Activated CD4-positive, alpha-beta T cell treated with anti-CD3 and anti-CD28 coated beads for 4 hours (primary cell): Measurements from ENCODE around the gene POU2F1.
"Not testable (repeated sequence)": the region's sequence is repeated elsewhere in the genome, so short reads cannot be mapped to it uniquely, and the experiment has no call there.

Experiments used
- DNase-seq, 2 donors: peaks; one replicate each; pipeline ENCODE4 v3.0.0-alpha.2; 2020

The POU2F1 gene

DNA sequence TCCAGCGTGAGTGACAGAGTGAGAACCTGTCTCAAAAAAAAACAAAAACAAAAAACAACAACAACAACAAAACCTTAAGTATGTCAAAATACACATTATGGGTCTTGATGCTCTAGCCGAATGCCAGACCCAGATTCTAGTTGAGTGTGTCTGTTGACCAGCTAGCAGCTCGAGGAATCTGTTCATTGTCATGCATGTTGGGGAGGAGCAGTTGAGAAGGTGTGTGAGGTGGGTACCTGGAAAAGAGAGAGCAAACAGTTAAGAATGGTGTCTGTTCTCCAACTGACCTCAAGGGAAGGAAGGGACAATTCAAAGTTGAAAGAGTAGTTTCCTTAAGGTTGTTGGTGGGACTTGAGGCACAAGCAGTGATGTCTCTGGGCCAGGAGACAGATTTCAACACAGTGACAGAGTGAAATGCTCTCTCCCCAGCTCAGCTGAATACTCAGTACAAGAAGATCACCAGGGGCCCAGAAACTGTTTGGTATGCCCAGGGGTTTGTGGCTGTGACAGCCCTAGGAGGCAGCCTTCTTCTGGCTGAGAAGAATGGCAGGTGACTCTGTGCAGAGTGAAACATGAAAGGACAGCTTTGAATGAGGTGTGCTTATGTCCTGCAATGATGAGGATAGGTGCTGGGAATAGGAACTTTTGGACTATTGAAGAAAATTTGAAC, 14.4 kb upstream of the POU2F1 start:
- DNase-seq = no peak

DNA sequence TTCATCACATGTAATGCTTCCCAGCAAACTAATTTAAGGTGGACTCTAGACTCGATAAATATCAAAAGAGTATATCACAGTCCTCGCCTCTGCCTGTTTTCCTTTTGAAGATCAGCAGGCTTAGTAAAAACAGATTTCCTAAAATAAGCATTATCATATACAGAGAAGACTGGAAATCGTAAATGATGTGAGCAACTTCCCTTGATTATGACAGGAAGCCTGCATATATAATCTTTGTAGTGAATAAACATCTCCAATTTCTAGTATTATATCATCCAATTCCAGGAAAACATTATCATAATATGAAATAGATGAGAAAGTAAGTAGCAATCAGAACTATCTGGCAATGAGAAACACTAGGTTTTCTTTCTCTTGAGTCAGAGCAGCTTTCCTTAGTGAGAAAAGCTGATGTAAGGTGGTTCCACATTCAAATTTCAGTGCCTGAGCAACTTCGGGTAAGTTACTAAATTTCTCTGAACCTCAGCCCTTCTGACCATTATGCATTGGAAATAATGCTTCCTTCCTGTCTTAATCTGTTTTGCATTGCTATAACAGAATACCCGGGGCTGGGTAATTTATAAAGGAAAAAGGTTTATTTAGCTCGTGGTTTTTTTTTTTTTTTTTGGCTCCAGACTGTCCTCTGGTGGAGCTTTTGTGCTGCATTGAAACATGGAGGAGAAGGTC, 12.6 kb upstream of the POU2F1 start:
- DNase-seq = no peak

DNA sequence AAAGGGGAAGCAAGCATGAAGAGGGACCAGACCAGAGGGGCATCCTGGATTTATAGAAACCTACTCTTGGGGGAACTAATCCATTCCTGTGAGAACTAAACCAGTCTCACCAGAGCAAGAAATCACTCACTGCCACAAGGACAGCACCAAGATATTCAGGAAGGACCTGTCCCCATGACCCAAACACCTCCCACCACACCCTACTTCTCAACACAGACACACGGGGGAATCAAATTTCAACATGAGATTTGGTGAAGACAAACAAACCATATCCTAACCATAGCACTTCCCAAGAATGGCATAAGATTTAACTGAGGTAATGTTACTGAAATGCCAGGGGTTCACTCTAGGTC, 12.1 kb upstream of the POU2F1 start:
- DNase-seq = no peak

DNA sequence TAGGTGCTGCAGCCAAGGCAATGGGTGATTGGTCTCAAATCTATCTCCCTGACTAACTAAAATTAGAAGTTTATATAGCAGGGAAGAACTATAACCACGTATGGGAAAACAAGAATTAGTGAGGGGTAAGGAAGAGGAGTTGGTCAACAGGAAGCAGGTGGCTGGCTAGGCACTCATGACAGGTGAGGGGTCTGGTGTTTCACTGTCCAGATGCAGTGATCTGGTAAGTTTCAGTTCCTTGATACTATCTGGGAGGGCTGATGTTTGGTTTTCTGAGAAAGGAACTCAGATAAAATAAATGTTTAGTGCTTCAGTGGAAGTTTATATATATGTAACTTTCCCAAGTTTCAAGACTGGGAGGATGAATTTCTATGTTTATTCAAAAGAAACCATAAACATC, 11.6 kb upstream of the POU2F1 start:
- DNase-seq = no peak

DNA sequence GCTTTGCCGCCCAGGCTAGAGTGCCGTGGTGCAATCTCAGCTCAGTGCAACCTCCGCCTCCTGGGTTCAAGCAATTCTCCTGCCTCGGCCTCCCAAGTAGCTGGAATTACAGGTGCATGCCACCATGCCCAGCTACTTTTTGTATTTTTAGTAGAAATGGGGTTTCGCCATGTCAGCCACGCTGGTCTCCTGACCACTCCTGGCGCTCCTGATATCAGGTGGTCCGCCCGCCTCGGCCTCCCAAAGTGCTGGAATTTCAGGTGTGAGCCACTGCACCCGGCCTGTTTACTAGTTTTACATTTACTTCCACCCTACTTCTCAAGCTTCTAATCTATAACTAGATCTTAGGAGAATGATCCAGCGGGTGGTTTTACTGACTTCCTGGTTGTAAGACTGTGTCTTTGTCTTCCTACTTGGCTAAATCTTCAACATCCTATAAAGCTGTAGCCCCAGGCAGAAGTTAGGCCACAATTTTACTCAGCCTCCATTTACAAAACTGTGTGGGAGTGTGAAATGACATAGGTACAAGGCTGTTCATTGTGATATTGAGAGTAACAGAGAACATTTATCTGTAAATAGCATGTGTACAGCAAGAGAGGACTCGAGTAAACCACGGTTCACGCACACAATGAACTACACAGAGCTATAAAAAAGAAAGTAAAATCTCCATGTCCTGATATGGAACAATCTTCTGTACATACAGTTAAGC, 9.6 kb upstream of the POU2F1 start:
- DNase-seq = no peak

DNA sequence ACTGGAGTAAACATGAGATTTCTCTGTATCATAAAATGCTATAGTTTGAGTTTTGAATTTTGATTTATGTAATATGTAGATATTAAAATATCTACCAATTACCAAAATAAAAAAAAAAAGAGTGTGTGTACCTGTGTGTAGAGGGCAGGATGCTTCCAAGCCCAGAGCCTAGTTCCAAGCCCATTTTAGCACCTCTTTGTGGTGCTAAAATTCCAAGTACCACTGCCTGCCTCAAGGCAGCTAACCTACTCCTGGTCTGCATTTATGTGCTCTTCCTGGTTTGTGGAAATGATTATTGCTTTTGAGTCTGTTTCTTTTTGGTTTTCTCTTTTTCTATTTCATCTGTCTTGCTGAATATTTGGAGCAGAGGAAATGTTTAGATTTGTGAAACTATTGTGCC, 8.7 kb upstream of the POU2F1 start:
- DNase-seq = no peak

DNA sequence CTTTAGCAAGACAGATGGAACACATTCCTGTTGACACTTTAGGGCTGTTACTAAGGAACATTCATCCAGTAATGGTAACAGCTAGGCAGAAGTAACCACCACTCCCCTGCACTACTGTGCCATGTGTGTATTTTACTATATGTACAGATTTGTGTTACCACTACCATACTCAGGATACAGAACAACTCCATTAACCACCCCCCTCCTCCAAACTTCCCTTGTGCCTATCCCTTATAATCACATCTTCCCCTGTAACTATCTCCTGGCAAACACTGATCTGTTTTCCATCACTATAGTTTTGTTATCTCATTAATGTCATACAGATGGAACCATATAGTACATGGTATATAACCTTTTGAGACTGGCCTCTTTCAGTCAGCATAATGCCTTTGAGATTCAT, 3.9 kb upstream of the POU2F1 start:
- no peak for DNase-seq

DNA sequence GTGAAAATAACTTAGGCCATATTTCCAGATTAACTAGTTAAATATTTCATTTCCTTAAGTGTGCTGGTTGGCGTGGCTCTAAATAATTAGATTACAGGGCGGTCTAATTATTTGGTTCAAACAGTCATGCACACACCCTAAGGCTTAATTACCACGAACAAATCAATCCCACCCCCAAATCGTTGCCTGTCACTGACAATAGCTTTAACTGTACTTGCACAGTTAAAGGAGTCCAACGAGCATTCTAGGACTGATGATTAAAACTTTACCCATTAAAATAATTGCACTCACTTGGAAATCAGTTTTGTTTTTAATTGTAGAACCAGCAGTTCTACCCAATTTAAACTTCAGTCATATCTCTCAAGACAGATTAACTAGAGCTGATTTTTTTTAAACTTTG, 1.5 kb upstream of the POU2F1 start:
- DNase-seq = no peak

DNA sequence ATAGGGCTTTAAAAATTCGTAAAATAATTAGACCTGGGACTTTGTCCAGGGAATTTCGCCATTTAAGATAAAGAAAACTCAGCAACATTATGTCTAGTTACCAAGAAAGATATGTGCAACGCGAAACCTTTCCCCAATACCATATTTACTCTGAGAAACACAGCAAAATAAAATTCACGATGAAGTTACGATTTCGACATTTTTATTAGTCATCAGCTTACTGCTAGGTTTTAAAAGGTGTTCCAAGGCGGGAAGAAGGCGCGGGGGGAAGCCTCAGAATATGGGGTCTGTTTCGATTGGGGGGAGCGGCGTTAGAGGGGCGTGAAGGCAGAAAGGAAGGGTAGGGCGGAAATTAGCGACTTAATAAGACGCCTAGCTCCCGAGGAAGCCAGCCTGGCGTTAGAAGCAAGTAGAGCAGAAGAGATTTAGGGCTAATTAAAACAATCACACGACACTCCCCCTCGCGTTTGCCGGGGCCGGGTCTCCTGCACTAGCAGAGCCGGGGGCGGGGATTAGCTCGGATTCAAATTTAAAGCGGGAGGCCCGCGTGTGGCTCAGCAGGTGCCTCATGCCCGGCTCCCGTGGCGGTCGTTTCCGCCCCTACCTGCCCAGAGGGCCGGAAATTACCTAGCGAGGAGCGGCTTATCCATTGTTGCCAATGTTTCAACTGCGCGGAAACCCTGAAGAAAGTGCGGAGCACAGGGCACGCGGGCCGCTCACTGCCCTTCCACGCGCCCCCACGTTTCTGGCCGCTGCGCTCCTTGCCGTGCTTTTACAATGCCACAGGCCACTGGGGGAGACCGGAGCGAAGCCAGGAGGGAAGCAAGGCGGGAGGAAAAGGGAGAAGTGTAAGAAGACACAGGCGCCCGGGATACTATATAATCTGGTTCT, 795 bp upstream of the POU2F1 start:
- peak; percentile 91 to 92 for DNase-seq

DNA sequence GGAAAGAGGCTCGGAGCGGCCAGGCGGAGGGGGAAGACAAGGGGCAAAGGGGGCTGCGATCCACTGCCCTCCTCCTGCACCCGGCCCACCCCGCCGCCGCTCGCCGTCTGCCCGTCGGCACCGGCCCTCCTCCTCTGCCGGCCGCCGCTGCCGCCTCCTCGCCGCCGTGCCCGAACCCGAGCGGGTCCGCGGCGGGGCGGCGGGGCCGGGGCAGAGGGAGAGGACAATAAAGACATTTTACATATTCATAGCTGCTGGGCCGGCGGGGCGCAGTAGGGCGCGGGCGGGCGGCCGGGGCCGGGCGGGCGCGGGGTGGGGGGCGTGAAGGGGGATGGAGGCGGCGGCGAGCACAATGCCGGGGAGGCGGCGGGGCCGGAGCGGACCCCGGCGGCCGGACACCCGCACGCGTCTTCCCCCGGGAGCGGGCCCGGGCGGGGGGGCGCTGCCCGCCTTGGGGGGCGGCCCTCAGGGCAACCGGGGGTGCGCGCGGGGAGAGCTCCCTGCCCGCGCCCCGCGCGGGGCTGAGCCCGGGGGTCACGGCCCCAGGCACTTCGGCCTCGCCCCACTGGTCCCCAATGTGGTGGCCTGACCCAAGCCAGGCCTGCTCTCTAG, 546 bp downstream of the POU2F1 start:
- DNase-seq = peak in 1 of 2 donors; percentile 2

DNA sequence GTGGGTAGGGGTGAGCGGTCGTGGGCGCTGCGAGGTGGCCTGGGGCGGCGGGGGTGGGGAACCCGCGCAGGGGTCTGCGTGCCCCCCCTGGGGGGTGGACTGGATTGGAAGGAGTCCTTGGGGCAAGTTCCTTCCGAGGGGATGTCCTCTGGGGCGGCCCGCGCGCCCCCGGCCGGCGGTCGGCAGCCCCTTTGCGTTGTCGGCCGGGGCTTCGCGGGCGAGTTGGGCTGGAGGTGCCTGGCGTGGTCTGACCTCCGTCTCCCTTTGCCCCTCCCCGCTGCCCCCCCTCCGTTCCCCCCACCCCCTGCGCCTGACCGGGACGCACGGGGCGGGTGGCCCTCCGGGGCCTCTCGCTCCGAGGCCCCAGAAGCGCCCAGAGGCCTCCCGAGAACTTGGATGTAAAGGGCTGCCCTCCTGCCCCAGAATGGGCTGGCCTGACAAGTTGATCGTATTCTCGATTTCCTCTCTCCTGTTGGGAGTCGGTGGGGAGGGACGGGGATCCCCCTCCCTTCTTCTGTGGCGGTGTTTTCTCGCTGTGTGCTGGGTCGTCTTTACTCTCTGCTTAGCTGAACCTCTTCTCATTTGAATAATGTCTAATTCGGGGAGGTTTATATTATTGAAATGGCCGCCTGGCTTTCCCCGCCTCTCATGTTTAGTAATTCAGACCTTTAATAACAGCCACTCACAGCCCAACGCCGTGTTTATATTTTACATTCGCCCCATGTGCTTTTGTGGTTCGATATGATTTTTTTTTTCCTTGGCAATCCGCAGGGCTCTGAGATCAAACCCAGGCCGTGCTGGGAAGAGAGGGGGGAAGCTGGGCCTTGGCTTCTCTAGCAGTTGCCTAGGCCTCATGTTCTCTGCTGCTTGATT, 1.3 kb downstream of the POU2F1 start:
- peak; percentile 58 to 61 for DNase-seq

DNA sequence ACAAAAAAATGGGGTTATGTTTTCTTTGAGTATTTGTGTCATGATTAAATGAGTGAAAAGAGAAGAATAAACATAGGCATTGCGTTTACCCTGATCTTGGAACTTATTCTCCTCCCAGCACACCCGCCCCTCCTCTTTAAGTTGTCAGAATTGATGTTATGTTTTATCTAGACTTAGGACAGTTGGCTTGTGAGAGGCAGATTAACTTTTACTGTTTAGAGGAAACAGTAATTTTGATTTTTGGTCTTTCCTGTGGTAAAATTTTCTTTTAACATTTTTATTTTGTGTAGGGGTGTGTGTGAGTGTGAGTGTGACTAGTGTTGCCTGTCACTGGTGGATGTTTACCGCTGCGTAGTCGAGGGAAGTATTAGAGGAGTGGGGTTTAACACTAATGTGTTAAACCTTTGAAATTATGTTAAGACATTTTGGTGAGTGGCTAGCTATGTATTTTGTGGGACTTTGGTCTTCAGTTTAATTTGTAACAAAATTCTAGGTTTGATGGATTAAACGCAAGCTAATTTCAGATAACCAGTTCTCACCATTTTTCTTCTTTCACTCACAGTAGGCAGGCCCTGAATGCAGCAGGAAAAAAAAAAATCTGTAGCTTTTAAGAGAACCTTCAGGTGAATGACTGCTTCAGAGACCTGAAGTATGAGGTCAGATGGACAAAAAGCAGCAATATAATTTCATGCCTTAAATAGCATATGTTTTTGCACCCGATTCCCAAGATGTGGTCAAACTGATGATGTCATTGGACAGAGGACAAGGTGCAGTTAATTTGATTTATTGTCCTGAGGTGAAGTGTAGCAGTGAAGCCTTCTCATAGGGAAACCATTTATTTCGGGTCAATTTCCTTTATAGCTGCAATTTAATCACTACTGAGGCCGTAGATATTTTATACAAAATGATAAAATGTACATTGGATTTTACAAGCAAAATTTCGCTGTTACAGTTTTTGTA, 2.7 kb downstream of the POU2F1 start:
- DNase-seq = no peak

DNA sequence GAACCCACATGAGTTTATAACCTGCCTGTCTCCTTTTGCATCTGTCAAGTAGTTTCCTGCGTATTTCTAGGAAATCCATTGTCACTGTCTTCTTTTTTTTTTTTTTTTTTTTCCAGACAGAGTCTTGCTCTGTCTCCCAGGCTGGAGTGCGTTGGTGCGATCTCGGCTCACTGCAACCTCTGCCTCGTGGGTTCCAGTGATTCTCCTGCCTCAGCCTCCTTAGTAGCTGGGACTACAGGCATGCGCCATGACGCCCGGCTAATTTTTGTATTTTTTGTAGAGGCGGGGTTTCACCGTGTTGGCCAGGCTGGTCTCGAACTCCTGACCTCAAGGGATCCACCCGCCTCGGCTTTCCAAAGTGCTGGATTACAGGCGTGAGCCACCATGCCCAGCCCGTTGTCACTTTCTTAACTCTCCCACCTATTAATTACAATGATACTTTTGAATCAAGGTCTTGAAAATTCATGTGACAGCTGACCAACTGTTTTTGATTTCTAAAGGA, 4.1 kb downstream of the POU2F1 start:
- DNase-seq = not testable (repeated sequence)

DNA sequence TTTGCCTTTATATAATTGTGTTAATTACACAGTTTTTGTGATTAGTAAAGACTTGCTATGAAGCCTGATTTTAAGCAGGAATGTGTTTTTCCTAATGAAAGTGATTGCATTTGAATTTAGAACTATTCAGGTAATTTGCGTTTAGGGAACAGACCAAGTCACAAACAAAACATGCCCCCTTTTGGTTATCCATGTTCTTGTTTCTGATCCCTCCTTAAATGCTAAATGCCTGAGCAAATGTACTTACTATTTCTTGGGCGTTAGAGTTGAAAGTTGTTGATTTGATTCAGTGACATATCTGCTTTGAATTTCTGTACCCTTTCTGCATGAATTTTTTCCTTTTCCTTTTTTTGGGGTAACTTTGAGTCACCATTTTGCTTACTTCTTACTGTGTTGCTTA, 5.2 kb downstream of the POU2F1 start:
- no peak for DNase-seq

DNA sequence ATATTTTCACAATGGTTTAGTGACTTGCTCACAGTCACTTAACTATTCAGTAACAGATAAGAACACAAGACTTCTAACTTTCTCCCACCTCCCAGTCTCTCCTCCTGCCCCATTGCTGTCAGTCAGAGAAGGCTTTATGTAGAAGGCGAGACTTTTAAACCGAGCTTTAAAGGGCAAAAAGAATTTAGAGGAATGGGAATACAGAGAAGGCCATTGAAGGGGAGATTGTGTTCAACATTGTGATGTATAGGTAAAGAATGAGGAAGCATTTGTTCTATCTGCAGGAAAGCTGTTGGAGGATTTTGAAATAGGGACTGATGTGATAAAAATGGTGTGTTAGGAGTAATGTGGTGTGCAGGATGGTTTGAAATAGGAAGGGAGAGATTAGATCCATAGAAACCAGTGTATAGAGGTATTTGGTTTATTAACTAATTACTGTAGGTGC, 7.3 kb downstream of the POU2F1 start:
- no peak for DNase-seq

DNA sequence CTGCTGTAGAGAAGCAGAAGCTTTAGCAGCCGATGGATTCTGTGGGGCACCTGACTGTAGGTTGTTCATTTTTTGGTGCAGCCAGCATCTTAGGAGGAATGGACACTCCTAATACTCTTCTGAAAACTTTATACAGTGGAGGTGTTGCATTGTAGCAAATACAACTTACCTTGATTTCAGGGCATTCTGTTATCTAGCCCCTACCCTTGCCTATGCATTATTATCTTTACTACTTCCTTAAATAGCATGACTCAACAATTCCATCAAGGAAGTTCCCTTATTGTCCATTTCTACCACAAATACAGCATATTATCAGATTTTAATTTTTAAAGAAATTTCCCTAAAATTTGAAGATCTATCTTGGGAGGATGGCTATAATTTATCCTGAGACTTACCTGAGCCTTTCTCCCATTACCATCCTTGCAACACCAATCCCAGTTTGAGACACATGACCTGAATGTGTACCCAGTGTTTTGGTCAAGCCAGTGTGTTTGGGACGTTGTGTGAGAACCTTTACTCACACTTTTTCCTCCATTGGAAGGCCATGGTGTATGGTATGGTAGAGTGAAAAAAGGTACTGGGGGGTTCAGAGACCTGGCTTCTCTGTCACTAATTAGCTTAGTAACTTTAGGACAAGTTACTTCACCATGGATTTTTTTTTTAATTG, 9.2 kb downstream of the POU2F1 start:
- DNase-seq = no peak

DNA sequence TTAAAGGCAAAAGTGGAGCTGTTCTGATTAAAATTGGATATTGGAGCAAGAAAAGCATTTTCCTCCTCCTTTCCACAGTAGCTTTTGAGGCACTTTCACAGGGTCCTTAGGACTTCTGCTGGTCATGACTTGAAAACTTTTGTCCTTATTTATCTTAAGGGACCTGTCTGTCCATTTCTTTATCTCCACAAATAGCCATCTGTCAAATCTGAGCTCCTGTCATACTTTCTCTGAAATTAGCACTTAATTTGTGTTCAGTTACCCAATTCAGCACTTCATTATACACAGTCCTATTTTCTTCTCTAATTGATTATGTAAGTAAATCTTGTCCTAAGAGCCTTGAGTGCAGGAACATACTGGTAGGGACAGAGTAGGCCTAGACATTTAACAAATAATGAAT, 9.8 kb downstream of the POU2F1 start:
- no peak for DNase-seq

DNA sequence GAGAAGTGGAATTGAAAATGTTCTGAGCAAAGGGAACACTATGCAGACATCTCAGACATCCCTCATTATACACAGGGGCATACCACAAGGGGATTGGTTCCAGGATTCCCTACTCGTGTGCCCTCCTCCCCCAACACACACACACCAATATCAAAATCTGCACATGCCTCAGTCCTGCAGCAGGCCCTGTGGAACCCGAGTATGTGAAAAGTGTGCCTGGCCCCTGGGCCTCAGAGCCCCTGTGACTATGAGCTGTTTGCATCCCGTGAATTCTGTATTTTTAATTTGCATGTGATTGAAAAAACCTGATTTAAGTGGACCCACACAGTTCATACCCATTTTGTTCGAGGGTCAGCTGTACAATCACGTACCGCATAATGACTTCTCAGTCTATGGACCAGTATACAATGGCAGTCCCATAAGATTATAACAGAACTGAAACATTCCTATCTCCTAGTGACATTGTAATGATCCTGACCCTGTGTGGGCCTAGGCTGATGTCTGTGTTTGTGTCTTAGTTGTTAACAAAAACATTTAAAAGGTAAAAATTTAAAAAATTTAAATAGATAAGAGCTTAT, 11.3 kb downstream of the POU2F1 start:
- no peak for DNase-seq

DNA sequence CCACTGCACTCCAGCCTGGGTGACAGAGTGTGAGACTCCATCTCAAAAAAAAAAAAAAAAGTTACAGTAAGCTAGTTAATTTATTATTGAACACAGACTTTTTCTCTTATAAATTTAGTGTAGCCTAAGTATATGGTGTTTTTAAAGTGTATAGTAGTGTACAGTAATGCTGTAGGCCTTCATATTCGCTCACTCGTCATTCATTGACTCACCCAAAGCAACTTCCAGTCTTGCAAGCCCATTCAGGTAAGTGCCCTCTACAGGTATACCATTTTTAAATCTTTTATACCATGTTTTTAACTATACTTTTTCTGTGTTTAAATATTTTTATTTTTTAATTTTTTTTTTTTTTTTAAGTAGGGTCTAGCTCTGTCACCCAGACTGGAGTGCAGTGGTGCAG, 12.1 kb downstream of the POU2F1 start:
- no peak for DNase-seq
